HL-60 (cell line): ENCODE results near the gene CABP7.

Experiments used
- DNase-seq, 2 experiments: peaks; one replicate each; pipeline ENCODE4 v3.0.0-alpha.2; 2010 to 2020; ENCODE audit warnings: low read depth in 1 of 2, low spot score in 1 of 2
- H3K27ac ChIP-seq: fragments of 250-450 bp; sonication (Bioruptor Pico); replicated peaks from 2 replicates; pipeline ENCODE4 v1.5.1; 2020; ENCODE audit warnings: mild to moderate bottlenecking, moderate library complexity
- H3K27me3 ChIP-seq: fragments of 250-450 bp; sonication (Bioruptor Pico); 2 replicates; pipeline ENCODE4 v1.5.1; 2021; ENCODE audit warnings: mild to moderate bottlenecking, moderate library complexity; ENCODE audit not compliant: insufficient read depth, poor library complexity, severe bottlenecking
- H3K4me3 ChIP-seq: replicated peaks from 2 replicates; pipeline ENCODE4 v1.5.1; 2011; ENCODE audit warnings: mild to moderate bottlenecking, control low read depth, low read length; ENCODE audit not compliant: insufficient read depth
- GABPA ChIP-seq: IDR thresholded peaks from 2 replicates; pipeline ENCODE4 v1.6.1; 2012; ENCODE audit warnings: low read depth
- POLR2AphosphoS5 ChIP-seq: IDR thresholded peaks from 2 replicates; pipeline ENCODE4 v1.6.1; 2012; ENCODE audit warnings: low read depth
- SPI1 ChIP-seq: IDR thresholded peaks from 2 replicates; pipeline ENCODE4 v1.6.1; 2012; ENCODE audit warnings: low read depth, mild to moderate bottlenecking, borderline replicate concordance
- TF ChIP-seq, protein P1 (sequence below): IDR thresholded peaks from one replicate; pipeline ENCODE4 v1.5.1; 2011; ENCODE audit warnings: low read length, control low read depth, inconsistent platforms; ENCODE audit not compliant: insufficient read depth
- TF ChIP-seq, protein P2 (sequence below): IDR thresholded peaks from 2 replicates; pipeline ENCODE4 v1.6.1; 2012; ENCODE audit warnings: low read depth; ENCODE audit not compliant: insufficient replicate concordance

The CABP7 gene

DNA sequence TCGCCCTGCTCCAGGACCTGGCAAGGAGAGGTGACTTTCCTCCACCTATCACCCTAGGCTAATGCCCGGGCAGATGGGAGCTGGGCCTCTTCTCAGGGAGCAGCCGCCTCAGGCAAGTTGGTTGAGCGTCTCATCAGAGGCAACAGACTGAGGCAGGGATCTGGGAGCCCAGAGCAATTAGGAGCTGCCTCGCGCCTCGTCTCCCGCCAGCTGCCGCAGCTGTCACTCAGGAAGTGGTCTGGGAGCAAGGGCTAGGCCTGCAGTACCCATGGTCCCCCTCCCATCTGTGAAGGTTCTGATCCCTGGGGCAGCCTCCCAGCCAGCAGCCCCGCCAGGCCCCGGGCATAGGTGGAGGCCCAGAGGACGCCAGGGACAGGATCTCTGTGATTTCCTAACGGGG lies 4.6 kb upstream of the CABP7 start:
- Histone ChIP-seq H3K4me3 (no peak overlapping the region), H3K27me3 (peaks cover 33% of the 10 kb centered on the region), H3K27ac (no peak overlapping the region)
- TF ChIP-seq, protein P1, sequence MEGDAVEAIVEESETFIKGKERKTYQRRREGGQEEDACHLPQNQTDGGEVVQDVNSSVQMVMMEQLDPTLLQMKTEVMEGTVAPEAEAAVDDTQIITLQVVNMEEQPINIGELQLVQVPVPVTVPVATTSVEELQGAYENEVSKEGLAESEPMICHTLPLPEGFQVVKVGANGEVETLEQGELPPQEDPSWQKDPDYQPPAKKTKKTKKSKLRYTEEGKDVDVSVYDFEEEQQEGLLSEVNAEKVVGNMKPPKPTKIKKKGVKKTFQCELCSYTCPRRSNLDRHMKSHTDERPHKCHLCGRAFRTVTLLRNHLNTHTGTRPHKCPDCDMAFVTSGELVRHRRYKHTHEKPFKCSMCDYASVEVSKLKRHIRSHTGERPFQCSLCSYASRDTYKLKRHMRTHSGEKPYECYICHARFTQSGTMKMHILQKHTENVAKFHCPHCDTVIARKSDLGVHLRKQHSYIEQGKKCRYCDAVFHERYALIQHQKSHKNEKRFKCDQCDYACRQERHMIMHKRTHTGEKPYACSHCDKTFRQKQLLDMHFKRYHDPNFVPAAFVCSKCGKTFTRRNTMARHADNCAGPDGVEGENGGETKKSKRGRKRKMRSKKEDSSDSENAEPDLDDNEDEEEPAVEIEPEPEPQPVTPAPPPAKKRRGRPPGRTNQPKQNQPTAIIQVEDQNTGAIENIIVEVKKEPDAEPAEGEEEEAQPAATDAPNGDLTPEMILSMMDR, result no peak
- TF ChIP-seq GABPA (no peak), SPI1 (no peak)
- TF ChIP-seq, protein P2, sequence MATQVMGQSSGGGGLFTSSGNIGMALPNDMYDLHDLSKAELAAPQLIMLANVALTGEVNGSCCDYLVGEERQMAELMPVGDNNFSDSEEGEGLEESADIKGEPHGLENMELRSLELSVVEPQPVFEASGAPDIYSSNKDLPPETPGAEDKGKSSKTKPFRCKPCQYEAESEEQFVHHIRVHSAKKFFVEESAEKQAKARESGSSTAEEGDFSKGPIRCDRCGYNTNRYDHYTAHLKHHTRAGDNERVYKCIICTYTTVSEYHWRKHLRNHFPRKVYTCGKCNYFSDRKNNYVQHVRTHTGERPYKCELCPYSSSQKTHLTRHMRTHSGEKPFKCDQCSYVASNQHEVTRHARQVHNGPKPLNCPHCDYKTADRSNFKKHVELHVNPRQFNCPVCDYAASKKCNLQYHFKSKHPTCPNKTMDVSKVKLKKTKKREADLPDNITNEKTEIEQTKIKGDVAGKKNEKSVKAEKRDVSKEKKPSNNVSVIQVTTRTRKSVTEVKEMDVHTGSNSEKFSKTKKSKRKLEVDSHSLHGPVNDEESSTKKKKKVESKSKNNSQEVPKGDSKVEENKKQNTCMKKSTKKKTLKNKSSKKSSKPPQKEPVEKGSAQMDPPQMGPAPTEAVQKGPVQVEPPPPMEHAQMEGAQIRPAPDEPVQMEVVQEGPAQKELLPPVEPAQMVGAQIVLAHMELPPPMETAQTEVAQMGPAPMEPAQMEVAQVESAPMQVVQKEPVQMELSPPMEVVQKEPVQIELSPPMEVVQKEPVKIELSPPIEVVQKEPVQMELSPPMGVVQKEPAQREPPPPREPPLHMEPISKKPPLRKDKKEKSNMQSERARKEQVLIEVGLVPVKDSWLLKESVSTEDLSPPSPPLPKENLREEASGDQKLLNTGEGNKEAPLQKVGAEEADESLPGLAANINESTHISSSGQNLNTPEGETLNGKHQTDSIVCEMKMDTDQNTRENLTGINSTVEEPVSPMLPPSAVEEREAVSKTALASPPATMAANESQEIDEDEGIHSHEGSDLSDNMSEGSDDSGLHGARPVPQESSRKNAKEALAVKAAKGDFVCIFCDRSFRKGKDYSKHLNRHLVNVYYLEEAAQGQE, result no peak
- no peak for DNase-seq

GRCh38 chr22:29715705-29716104 lies 4.1 kb upstream of the CABP7 start:
- H3K27me3 ChIP-seq, result peaks cover 33% of the 10 kb centered on the region
- TF ChIP-seq POLR2AphosphoS5 (no peak), GABPA (no peak), SPI1 (no peak)
- TF ChIP-seq, protein P1, result no peak
- TF ChIP-seq, protein P2, result no peak
- H3K27ac ChIP-seq, result no peak overlapping the region
- H3K4me3 ChIP-seq, result no peak overlapping the region
- no peak for DNase-seq

- TF ChIP-seq, protein P2, result peak; percentile 98
- no peak for TF ChIP-seq SPI1
- Histone ChIP-seq H3K27me3 (peaks cover 38% of the 10 kb centered on the region), H3K4me3 (no peak overlapping the region), H3K27ac (no peak overlapping the region)
- peak; percentile 43 to 50 for DNase-seq
Observed at GRCh38 chr22:29716814-29717545, 2.8 kb upstream of the CABP7 start.

DNA sequence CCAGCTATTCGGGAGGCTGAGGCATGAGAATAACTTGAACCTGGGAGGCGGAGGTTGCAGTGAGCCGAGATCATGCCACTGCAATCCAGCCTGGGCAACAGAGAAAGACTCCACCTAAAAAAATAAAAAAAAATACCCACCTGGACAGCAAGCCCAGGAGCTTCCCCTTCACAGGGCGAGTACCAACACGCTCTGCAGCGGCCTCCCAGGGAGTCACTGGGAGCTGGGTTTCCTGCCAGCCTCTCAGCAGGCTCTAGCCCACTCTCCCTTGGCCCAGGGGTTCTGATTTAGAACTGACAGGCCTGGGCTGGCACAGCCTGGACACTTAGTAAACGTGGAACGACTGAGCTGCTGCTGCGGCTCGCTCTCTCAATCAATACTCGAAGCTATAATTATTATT lies 2.0 kb upstream of the CABP7 start:
- H3K27me3 ChIP-seq, result peaks cover 38% of the 10 kb centered on the region
- no peak for DNase-seq
- TF ChIP-seq, protein P2, result no peak
- no peak for TF ChIP-seq SPI1
- no peak for TF ChIP-seq POLR2AphosphoS5
- TF ChIP-seq, protein P1, result no peak
- TF ChIP-seq GABPA, result no peak
- no peak overlapping the region for H3K4me3 ChIP-seq
- no peak overlapping the region for H3K27ac ChIP-seq
